Stimulated activated CD4-positive, alpha-beta T cell treated with anti-CD3 and anti-CD28 coated beads, Interleukin-1b, Interleukin-23, amount 100 ng/mL, for 4 hours (primary cell): ENCODE data around the gene CT55.
"Not testable (repeated sequence)": the region's sequence is repeated elsewhere in the genome, so short reads cannot be mapped to it uniquely, and the experiment has no call there.

Source experiments
- DNase-seq, 2 donors: peaks; one replicate each; pipeline ENCODE4 v3.0.0-alpha.2; 2020; ENCODE audit warnings: low read depth in 2 of 2

The CT55 gene

DNA sequence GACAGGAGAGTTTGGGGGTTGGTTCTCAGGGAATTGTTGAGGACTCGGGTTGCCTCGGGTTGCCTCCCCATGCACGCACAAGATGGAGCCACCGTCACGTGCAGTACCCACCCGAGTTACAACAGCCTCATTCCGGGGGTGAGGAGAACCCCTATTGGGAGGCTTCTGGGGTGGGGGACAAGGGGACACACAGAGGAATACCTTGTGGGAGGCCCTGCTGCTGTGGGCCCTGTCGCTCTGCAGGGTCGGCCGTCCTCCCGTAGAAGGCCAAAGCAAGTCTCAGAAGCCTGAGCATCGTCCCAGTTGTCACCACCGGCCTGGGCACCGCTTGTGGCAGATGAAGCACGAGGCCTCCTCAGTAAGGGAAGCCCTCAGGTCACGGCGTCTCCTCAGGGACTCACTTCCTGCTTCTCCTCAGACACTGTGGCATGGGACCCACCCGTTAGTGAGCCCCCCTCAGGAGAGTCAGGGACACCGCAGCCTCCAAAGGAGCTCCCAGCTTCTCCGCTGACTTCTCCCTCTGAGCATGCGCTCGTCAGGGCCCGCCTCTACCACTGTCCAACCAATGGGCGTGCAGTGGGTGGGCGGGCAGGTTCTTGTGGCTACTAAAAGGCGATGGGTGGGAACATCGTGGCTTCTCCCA lies at the start of gene CT55:
CT55 (minus strand) TSS at position 522 of the 643 bp plus-strand sequence; CDS start at position 295, 227 bp downstream.
- no peak for DNase-seq

DNA sequence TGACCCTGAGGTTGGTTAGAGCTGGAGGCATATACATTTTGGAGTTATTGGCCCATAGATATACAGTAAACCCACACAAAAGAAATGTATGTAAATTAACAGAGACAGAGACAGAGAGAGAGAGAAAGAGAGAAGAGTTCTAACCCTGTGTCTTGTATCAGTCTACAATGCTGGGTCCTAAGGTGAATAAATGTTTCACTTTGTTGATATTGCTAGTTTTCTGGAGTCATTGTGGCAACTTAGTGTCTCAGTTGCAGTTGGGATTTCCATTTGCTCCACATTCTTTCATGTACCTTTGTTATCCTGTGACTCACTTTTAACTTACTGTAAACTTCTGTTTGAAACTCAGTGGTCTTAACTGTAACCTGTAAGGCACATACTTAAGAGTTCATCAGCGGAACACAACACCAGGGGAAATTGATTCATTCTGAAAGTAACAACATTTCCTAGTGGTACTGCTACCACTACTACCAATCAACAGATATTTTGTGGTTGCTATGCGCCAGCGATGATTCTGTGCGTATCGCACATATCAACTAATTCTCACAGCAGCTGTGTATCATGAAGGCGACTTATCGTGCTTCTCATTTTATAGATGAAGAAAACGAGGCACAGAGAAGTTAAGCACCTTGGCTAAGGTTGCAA lies 42.1 kb upstream of the CT55 start:
- DNase-seq: no peak

GRCh38 chrX:135206427-135206826 lies 35.2 kb upstream of the CT55 start:
- DNase-seq: not testable (repeated sequence)

DNA sequence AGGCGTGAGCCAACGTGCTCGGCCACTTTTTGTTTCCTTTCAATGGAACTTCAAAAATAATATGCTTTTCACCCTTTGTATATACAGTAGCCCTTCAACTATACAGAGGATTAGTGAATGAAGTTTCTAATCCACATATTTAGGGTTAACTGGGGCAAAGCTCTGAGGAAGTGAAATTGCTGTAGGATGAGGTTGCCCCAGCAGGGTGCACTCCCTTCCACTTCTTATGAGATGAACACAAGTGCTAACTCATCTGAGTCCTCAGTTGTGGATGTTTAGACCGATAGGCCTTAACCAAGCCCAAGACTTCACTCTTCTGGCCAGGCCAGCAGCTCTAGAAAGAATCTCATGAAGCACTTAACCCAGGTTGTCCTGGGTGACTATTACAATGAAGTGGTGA lies 29.1 kb upstream of the CT55 start:
- DNase-seq: no peak

GRCh38 chrX:135194684-135195083 lies 23.5 kb upstream of the CT55 start:
- DNase-seq: no peak

- DNase-seq: no peak
These were observed 22.5 kb upstream of the CT55 start for GRCh38 chrX:135193740-135194139.

DNA sequence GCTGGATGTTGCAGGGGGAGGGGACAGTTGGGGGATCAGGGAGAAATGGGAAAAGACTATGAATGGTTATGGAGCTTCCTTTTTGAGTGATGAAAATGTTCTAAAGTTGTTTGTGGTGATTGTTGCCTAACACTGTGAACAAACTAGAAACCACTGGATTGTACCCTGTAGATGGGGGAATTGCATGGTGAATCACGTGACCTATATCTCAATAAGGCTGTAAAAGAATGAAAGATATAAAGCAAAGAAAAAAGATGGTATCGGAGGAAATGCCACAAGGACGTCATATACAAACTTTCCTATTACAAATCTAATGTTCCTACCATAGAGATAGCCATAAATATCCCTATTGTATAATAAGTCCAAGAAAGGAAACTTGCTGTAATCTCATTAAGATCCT lies 20.6 kb upstream of the CT55 start:
- DNase-seq: no peak

DNA sequence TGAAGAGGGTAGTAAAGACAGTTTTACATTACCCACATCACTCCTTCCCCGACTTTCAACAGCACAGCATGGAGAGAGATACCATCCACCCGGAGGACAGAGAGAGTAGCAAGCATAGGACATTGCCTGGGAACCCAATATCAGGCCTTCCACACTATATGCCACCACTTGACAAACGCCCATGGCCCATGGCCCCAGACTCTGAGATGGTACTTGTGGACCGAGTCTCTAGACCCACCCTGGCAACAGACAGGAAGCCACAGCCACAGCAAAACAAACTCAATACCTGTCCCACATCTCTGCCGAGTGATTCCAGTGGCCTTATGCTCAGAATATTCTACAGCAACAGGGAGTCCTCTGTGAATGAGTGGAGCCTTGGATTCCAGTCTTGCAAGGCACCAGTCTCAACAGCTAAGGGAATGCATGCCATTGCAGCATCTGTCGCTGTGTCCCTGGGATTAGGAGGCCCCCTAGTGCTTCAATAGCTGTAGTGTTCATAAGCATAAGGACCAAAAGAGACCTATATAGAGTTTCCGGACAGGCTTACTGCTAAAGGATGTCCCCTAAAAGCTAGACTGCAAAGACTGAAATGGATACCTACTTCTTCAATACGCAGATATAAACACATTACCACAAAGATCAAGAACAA lies 14.7 kb upstream of the CT55 start:
- peak in 1 of 2 donors; percentile 2 for DNase-seq

DNA sequence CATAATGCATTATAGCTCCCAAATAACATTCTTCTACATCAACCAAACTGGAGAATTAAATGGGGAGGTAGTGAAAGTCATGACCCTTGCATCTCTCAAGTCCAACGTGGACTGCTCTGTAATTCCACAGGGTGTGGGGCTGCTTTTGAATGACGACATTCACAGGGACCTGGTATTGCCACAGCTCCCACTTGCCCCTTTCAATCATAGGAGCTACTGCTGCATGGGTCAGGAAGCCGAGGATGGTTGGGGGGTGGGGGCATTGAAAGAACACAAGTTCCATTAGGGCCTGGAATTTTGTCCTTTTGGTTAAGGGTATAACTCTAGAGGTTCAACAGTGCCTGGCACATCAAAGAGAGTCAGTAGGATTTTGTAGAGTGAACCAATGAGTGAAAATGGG lies 7.4 kb upstream of the CT55 start:
- DNase-seq: no peak

DNA sequence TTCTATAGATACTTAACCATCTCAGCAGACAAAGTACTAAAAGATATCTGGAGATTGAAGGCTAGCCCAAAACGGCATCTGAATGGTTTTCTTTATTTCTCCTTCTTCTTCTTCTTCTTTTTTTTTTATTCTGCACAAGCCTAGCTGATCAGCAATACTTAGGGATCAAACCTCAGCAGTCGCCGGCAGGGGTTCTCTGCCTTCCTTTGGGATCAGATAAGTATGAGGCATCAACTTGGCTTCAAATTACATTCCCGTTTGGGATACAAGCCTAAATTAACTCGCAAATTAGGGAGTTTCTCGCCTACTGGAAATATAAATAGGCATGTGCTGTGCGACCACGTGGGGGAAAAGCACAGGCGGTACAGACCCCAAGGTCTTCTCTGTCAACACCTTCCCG lies 730 bp downstream of the CT55 start:
- DNase-seq: no peak

- not testable (repeated sequence) for DNase-seq
These were observed 1.7 kb downstream of the CT55 start for GRCh38 chrX:135169534-135169933.

DNA sequence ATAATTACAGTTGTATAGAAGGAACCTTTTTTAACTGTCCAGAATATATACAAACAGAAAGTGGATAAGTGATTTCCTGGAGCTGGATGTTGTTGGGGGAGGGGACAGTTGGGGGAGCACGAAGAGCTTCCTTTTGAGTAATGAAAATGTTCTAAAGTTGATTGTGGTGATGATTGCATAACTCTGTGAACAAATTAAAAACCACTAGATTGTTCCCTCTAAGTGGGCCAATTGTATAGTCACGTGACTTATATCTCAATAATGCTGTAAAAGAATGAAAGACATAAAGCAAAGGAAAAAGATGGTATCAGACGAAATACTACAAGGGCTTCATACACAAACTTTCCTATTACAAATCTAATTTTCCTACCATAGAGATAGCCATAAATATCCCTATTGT lies 2.7 kb downstream of the CT55 start:
- no peak for DNase-seq

GRCh38 chrX:135154688-135155087 lies 16.5 kb downstream of the CT55 start:
- not testable (repeated sequence) for DNase-seq

DNA sequence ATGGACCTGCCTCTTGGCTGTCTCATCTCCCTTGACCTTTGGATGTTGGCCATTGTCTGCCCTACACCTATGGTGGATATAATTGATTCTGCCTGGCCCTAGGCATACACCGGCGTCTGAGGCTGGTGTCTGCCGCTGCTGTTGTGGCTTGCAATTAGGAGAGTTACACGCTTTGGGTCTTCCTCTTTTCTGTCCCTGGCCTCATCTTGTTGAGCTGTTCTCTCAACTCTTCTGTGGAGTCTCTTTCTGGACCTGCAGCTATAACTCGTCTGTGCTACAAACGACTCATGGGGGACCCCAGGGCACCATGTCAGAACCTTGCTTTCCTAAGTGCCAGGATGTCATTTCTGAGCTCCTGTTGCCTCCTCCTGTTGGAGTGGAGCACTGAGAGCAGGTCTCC lies 45.1 kb downstream of the CT55 start:
- DNase-seq: not testable (repeated sequence)

GRCh38 chrX:135120056-135120576 lies 51.1 kb downstream of the CT55 start, which contains the start of gene ETDB:
TSS of gene ETDB (minus strand) at chrX:135120526. CDS start at chrX:135119261, 1,265 bp downstream.
- not testable (repeated sequence) for DNase-seq

GRCh38 chrX:135116064-135116463 lies 55.1 kb downstream of the CT55 start:
- not testable (repeated sequence) for DNase-seq

GRCh38 chrX:135114392-135114791 lies 56.8 kb downstream of the CT55 start:
- no peak for DNase-seq

- no peak for DNase-seq
These were observed 58.5 kb downstream of the CT55 start for GRCh38 chrX:135112743-135113142.

DNA sequence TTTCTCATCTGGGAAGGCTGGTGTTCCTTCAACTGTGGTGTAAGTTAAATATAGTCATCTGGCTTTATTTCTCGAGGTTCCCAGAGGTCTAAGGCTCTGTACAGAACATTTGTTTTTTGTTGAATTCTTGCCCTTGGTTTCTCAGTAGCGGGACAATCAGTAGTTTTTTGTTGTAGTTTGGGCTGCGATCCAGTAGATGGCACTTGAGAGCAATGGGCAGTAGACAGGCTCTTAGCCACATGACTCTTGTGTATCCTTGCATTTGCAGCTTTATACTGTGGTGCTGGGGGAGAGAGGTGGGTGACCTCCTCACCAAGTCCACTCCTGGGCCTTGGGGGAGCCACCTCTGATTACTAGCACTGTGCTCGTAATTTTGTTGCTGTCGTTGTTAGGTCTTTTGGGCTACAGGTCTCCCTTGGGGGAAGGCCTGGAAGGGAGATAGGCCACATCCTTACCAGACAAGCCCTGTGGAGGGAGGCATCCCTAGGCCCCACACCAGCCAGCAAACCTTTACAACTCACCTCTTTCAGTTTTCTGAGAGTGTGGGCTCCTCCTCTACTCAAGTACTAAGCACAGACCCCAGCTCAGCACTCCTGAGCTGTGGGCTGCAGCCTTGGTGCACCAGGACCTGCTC lies 59.0 kb downstream of the CT55 start:
- DNase-seq: peak in 1 of 2 donors; percentile 25

- no peak for DNase-seq
These were observed 61.6 kb downstream of the CT55 start for GRCh38 chrX:135109554-135109953.
